GM18858 (cell line): ENCODE data around the gene ASPRV1.

Source experiments
- ATAC-seq: cut with Tn5 transposase; IDR thresholded peaks from one replicate; pipeline ENCODE4 v1.9.1; 2021; ENCODE audit not compliant: unreplicated experiment

ASPRV1 gene

DNA sequence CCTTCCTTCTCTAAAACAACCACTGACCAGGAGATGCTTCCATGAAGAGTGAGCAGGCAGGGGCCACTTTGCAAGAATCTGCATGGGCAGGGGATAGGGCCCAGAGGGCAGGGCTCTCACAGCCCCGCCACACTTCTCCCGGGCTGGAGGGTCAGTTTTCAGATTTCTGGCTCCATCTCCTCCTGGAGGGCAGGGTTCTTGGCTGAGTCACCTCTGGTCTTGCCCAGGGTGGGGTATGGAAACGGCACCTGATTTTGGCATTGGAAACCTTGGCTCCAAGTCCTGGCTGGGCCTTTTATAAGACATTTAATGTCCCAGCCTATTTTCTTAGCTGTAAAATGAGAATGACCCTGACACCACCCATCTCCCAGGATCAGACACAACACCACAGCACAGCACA lies 27.6 kb upstream of the ASPRV1 start:
- ATAC-seq: no peak

DNA sequence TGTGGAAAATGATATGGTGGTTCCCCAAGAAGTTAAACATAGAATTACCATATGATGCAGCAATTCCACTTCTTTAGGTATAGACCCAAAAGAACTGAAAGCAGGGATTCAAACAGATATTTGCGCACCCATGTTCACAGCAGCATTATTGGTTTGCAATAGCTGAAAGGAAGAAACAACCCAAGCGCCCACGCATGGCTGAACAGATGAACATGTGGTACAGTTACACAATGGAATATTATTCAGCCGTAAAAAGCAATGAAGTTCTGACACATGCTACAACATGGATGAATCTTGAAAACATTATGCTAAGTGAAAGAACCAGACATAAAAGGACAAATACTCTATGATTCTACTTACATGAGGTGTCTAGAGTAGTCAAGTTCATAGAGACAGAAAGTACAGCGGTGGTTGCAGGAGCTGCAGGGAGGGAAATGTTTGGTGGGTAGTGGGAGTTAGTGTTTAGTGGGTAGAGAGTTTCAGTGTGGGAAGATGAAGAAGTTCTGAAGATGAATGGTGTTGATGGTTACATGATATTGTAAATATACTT lies 26.7 kb upstream of the ASPRV1 start:
- ATAC-seq: no peak

DNA sequence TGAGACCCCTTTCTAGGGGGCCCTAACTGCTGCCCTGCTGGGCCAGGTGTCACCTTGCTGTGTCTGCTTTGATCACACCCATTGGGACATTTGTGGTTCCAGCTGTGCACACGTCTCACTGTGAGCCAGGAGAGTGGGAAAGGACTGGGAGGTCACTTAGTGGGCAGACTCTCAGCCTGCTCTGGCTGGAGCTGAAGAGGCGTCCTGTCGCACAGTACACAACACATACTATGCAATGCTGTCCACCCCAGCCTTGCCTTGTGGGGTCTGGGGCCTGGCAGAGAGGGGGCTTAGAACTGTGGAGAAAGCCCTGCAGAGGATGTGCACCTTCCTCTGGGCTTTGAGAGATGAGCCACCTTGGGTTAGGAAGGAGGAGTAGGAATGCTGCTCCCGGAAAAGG lies 25.3 kb upstream of the ASPRV1 start:
- no peak for ATAC-seq

- no peak for ATAC-seq
These were observed 24.3 kb upstream of the ASPRV1 start for GRCh38 chr2:69985688-69986087.

- ATAC-seq: no peak
These were observed 23.8 kb upstream of the ASPRV1 start for GRCh38 chr2:69985216-69985615.

DNA sequence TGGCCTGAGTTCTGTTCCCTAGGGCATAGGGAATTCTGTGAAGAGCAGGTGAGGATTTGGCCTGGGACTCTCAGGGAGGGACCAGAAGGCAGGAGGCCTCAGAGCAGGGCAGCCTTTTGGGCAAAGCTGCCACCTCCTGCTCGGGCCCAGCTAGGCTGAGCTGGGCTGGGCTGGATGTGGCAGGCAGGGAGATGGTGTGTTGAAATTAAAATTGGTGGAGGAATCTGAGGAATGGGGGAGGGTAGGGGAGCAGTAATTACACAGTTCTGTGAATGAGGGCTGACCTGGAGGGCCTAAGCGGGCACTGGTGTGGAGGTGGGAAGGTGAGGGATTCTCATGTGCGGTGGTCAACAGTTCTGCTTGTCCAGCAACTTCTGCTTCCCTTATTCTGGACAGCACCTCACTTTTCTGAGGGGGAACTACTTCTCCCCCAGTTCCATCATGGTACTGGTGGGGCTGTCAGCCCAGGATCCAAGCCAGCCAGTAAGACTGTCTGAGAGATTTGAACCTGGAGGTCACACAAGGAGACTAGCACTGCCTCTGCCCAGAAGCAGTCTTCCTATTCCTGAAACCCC lies 22.0 kb upstream of the ASPRV1 start:
- ATAC-seq: no peak

GRCh38 chr2:69979902-69980807 lies 18.7 kb upstream of the ASPRV1 start:
- ATAC-seq: no peak

GRCh38 chr2:69977906-69978482 lies 16.6 kb upstream of the ASPRV1 start:
- no peak for ATAC-seq

GRCh38 chr2:69977186-69977585 lies 15.8 kb upstream of the ASPRV1 start:
- ATAC-seq: no peak

GRCh38 chr2:69975853-69976462 lies 14.5 kb upstream of the ASPRV1 start:
- ATAC-seq: no peak

DNA sequence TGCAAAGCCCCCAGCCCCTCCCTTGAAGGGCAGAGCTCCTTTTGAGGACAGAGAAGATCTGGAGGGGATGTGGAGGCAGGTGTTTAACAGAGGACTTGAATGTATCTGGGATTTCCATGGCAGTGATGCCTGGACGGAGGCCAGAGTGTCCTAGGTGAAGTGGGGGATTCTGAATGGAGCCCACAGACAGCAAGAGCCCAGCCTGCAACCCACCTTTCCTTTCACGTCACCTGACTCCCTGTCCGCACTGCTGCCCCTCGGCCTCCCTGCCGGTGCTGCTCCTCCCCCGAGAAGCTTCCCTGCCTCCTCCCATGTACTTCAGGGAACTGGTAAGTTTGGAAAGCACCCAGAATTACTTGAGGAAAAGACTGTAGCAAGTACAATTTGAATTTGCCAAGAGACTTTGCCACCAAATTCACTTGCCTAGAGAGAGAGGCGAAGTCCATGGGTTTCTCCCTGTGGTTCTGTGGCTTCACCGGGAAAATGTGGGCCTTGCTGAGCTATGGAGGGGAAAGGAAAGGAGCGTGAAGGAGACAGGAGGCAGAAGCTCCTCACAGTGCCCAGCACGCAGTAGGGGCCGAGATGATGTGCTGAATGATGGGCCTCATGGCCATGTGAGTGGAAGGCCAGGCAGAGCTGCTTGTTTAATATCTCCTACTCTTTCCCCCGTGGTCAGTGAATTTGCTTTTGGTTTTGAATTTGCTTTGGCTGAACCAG lies 13.9 kb upstream of the ASPRV1 start:
- no peak for ATAC-seq

GRCh38 chr2:69973335-69973735 lies 11.9 kb upstream of the ASPRV1 start:
- no peak for ATAC-seq

- no peak for ATAC-seq
These were observed 11.4 kb upstream of the ASPRV1 start for GRCh38 chr2:69972822-69973221.

DNA sequence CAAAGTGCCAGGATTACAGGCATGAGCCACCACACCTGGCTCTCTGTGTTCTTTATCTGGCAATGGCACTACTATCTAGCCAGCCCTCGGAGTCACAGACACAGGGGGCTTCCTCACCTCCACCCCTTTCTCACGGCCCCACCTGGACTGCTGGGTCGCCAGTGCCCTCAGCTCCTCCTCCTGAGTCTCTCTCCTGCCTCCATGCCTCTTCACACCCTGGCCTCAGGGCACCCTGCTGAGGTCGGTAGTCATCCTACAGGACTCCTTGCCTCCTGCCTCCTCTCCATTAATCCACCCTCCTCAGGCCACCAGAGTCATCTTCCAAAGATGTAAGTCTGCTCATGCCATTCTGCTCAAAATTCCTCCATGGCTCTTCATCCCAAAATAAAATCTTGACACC lies 8.6 kb upstream of the ASPRV1 start:
- no peak for ATAC-seq

DNA sequence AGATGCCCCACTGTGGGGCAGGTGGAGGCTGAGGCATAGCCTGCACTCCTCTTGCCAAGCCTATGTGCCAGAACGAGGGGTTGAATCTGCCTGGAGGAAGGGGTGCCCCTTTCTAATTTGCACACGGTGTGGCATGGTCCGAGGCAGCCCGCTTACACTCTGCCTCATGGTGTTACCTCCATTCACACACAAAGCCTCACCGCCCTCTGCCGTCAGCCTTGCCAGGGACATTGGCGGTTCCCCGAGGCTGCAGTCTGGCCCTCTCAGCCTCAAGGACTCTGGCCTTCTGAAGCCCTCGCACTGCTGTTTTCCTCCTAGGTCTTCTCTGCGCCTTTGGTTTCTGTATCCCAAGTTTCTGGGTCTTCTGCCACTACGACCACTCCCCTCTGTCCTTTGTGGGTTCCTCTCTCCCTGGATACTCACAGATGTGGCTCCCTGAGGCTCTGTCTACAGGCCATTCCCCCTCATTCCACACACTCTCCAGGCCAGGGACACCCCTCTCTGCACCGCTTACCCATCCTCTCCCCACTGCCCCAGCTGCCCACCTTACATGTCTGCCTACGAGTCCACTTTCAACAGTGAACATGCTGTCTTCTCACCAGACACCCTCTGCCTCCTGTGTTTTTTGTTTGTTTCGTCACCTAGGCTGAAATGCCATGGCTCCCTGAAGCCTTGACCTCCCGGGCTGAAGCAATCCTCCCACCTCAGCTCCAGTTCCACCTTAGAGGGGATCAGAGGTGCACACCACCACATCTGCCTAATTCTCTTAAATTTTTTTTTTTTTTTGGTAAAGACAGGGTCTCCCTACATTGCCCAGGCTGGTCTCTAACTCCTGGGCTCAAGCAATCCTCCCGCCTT lies 7.9 kb upstream of the ASPRV1 start:
- ATAC-seq: no peak

GRCh38 chr2:69968609-69969008 lies 7.2 kb upstream of the ASPRV1 start:
- ATAC-seq: no peak

DNA sequence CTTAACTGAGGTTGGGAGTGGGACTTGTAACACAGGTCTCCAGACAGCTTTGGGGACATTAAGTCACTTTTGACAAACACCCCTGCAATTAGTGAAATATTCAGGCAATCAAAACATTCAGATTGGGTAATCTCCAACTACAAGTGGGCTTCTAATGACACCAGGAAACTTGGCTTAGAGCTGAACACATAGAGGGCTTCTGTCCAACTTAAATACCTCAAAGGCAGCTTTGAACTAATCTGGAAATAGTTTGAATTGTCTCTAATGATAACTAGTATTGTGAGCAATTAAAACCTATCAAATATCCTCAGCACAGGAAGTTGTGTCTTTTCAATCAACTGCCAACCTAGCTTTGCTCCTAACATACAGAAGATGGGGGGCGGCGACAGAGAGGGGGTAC lies 5.1 kb upstream of the ASPRV1 start:
- ATAC-seq: no peak

DNA sequence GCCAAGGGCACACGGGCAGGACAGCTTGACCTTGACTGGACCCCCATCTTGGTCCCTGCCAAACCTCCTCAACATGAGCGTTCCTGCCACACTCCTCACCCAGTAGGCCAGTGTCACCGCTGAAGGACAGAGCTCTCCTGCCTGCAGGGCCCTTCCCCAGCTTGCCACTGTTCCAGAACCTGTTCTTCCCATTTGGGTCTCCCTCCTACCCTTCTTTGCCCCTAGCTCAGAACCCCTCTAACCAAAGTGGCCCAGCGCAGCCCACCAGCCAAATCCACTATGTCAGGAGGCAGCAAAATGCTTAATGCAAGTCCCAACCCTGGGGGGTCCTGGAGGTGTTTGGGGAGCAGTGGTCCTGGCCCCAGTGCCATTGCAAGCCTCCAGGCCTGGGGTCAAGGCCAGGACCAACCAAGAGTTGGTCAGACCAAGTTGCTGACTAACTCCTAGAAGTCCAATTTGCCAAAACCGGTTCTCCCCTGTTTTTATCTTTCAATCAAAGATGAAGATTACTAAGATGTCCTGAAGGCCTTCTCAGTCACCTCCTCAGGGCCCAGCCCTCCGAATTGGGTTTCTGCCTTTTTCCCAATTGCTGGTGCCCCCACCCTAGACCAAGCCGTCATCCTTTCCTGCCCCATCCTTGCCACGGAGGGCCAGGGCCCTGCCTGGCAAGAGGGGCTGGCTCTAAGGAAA lies 4.5 kb upstream of the ASPRV1 start:
- ATAC-seq: no peak

- no peak for ATAC-seq
These were observed 3.0 kb upstream of the ASPRV1 start for GRCh38 chr2:69964353-69964841.
